T follicular helper cell (primary cell): ENCODE measurements around the gene C9orf50.
"Not testable (repeated sequence)": the region's sequence is repeated elsewhere in the genome, so short reads cannot be mapped to it uniquely, and the experiment has no call there.

ENCODE experiments used
- DNase-seq: peaks from one replicate; pipeline ENCODE4 v3.0.0-alpha.2; 2020; ENCODE audit warnings: low read depth

The C9orf50 gene

GRCh38 chr9:129610473-129611306, 10.2 kb downstream of the C9orf50 start:
- DNase-seq, result peak; percentile 60

- DNase-seq, result no peak
These were observed 10.8 kb downstream of the C9orf50 start for GRCh38 chr9:129610213-129610472.

- DNase-seq, result peak; percentile 29
These were observed 11.3 kb downstream of the C9orf50 start for GRCh38 chr9:129609486-129610212.

- no peak for DNase-seq
These were observed 12.1 kb downstream of the C9orf50 start for GRCh38 chr9:129608561-129609481.

GRCh38 chr9:129607027-129607387, 13.9 kb downstream of the C9orf50 start:
- DNase-seq, result no peak

- no peak for DNase-seq
These were observed 14.5 kb downstream of the C9orf50 start for GRCh38 chr9:129606161-129607026.

GRCh38 chr9:129604766-129605163, 16.1 kb downstream of the C9orf50 start:
- DNase-seq, result no peak

- no peak for DNase-seq
These were observed 16.7 kb downstream of the C9orf50 start for GRCh38 chr9:129604056-129604765.

GRCh38 chr9:129602598-129603415, 18.1 kb downstream of the C9orf50 start:
- no peak for DNase-seq

- DNase-seq, result no peak
These were observed 19.7 kb downstream of the C9orf50 start for GRCh38 chr9:129601082-129601674.

GRCh38 chr9:129598089-129598596, 22.8 kb downstream of the C9orf50 start:
- no peak for DNase-seq

GRCh38 chr9:129597355-129598088, 23.4 kb downstream of the C9orf50 start:
- no peak for DNase-seq

GRCh38 chr9:129596541-129597331, 24.2 kb downstream of the C9orf50 start:
- no peak for DNase-seq

GRCh38 chr9:129595903-129596540, 24.9 kb downstream of the C9orf50 start:
- no peak for DNase-seq

GRCh38 chr9:129595311-129595741, 25.6 kb downstream of the C9orf50 start:
- DNase-seq, result no peak

- no peak for DNase-seq
These were observed 26.3 kb downstream of the C9orf50 start for GRCh38 chr9:129594632-129595031.

GRCh38 chr9:129592790-129593189, 28.1 kb downstream of the C9orf50 start:
- not testable (repeated sequence) for DNase-seq
